IMR-90 (cell line): ENCODE data around the gene PLCH2. TPM values are rescaled to one million over a fixed set of nuclear protein-coding genes. Genes with fewer than 3 reads are reported as not detected.

ENCODE experiments used
- ATAC-seq: fragments of 200-7000 bp; cut with Tn5 transposase; 2 replicates; pipeline ENCODE4 v1.9.1; 2020; ENCODE audit warnings: low read depth, mild to moderate bottlenecking, moderate library complexity
- BruUV-seq: library from RNA; stranded (reverse); fragments of 400-500 nt; replicated peaks from 2 replicates; lab custom pipeline; 2021; lab: Mats Ljungman, UMichigan
- CTCF ChIA-PET: fragments of 300-600 bp; formaldehyde crosslinking; extraction: SDS; loops from one replicate; lab custom pipeline; 2021; ENCODE audit warnings: antibody characterized with exemption; lab: Yijun Ruan, JAX
- POLR2A ChIA-PET: fragments of 300-600 bp; sonication (Branson Sonifier 250); formaldehyde crosslinking; loops from one replicate; lab custom pipeline; 2022; ENCODE audit warnings: antibody characterized with exemption; ENCODE audit not compliant: unreplicated experiment; lab: Charles Lee
- DNase-seq: peaks from one replicate; pipeline ENCODE4 v3.0.0; 2013
- H2AFZ ChIP-seq: replicated peaks from 2 replicates; pipeline ENCODE3; 2013; ENCODE audit warnings: low read length, mild to moderate bottlenecking; ENCODE audit not compliant: poor library complexity
- H2AK5ac ChIP-seq: 2 replicates; pipeline ENCODE4 v1.6.1; 2013; ENCODE audit warnings: low read depth, low read length, inconsistent platforms
- H2AK9ac ChIP-seq: replicated peaks from 2 replicates; pipeline ENCODE3; 2013; ENCODE audit warnings: mild to moderate bottlenecking, low read depth, low read length, moderate library complexity; ENCODE audit not compliant: poor library complexity
- H2BK120ac ChIP-seq: 2 replicates; pipeline ENCODE4 v1.6.1; 2013; ENCODE audit warnings: low read depth, low read length, inconsistent platforms
- H2BK15ac ChIP-seq: 3 replicates; pipeline ENCODE4 v1.6.1; 2013; ENCODE audit warnings: low read depth, low read length, inconsistent platforms
- H2BK20ac ChIP-seq: 2 replicates; pipeline ENCODE4 v1.6.1; 2013; ENCODE audit warnings: low read depth, mild to moderate bottlenecking, inconsistent platforms, low read length, moderate library complexity
- H2BK5ac ChIP-seq: 2 replicates; pipeline ENCODE4 v1.6.1; 2013; ENCODE audit warnings: mild to moderate bottlenecking, low read depth, low read length, inconsistent platforms; ENCODE audit not compliant: poor library complexity, severe bottlenecking
- H3K14ac ChIP-seq: replicated peaks from 2 replicates; pipeline ENCODE4 v1.6.1; 2013; ENCODE audit warnings: low read depth, low read length, inconsistent platforms
- H3K18ac ChIP-seq: 2 replicates; pipeline ENCODE4 v1.6.1; 2013; ENCODE audit warnings: low read depth, low read length, control low read depth
- H3K23ac ChIP-seq: 2 replicates; pipeline ENCODE4 v1.6.1; 2013; ENCODE audit warnings: low read depth, low read length, inconsistent platforms
- H3K27ac ChIP-seq: 2 replicates; pipeline ENCODE4 v1.5.1; 2013; ENCODE audit warnings: mild to moderate bottlenecking, control low read depth, low read length; ENCODE audit not compliant: insufficient read depth
- H3K27me3 ChIP-seq: 2 replicates; pipeline ENCODE4 v1.6.1; 2013; ENCODE audit warnings: low read length; ENCODE audit not compliant: control insufficient read depth, insufficient read depth
- H3K36me3 ChIP-seq: 2 replicates; pipeline ENCODE4 v1.6.1; 2013; ENCODE audit warnings: low read length, mixed read lengths; ENCODE audit not compliant: control insufficient read depth, insufficient read depth
- H3K4ac ChIP-seq: 2 replicates; pipeline ENCODE4 v1.6.1; 2013; ENCODE audit warnings: low read depth, low read length, inconsistent platforms
- H3K4me1 ChIP-seq: 2 replicates; pipeline ENCODE4 v1.6.1; 2013; ENCODE audit warnings: low read length, mixed read lengths; ENCODE audit not compliant: control insufficient read depth, insufficient read depth
- H3K4me2 ChIP-seq: 2 replicates; pipeline ENCODE4 v1.6.1; 2013; ENCODE audit warnings: low read depth, mild to moderate bottlenecking, control low read depth, low read length, moderate library complexity
- H3K4me3 ChIP-seq: 2 replicates; pipeline ENCODE4 v1.5.1; 2013; ENCODE audit warnings: low read depth, mild to moderate bottlenecking, control low read depth, low read length, moderate library complexity; ENCODE audit not compliant: insufficient read depth
- H3K56ac ChIP-seq: 2 replicates; pipeline ENCODE4 v1.6.1; 2013; ENCODE audit warnings: low read length, inconsistent platforms; ENCODE audit not compliant: insufficient read depth; ENCODE audit errors: extremely low read depth
- H3K79me1 ChIP-seq, 2 experiments: 2 replicates each; pipeline ENCODE4 v1.6.1; 2013; ENCODE audit warnings: low read length in 2 of 2, inconsistent platforms in 1 of 2, low read depth in 1 of 2
- H3K9ac ChIP-seq: 2 replicates; pipeline ENCODE4 v1.6.1; 2013; ENCODE audit warnings: low read depth, low read length, control low read depth
- H3K9me1 ChIP-seq: 2 replicates; pipeline ENCODE4 v1.6.1; 2013; ENCODE audit warnings: low read length, inconsistent platforms; ENCODE audit not compliant: insufficient read depth
- H3K9me3 ChIP-seq: 2 replicates; pipeline ENCODE4 v1.6.1; 2013; ENCODE audit warnings: low read length; ENCODE audit not compliant: control insufficient read depth, insufficient read depth
- H4K20me1 ChIP-seq: 2 replicates; pipeline ENCODE4 v1.6.1; 2013; ENCODE audit warnings: low read length, inconsistent platforms; ENCODE audit not compliant: insufficient read depth
- H4K5ac ChIP-seq: 2 replicates; pipeline ENCODE4 v1.6.1; 2013; ENCODE audit warnings: mild to moderate bottlenecking, low read depth, low read length, control low read depth
- H4K8ac ChIP-seq, 2 experiments: 2 replicates each; pipeline ENCODE4 v1.6.1; 2013; ENCODE audit warnings: low read depth in 2 of 2, low read length in 2 of 2, control low read depth in 1 of 2, inconsistent platforms in 1 of 2
- H4K91ac ChIP-seq: 2 replicates; pipeline ENCODE4 v1.6.1; 2013; ENCODE audit warnings: low read depth, low read length, inconsistent platforms; ENCODE audit not compliant: insufficient read depth
- BHLHE40 ChIP-seq: fragments of 150-350 bp; IDR thresholded peaks from 2 replicates; pipeline ENCODE4 v1.6.1; 2016; ENCODE audit warnings: mild to moderate bottlenecking, low read depth, low read length
- CEBPB ChIP-seq: IDR thresholded peaks from 2 replicates; pipeline ENCODE4 v1.6.1; 2012; ENCODE audit warnings: low read depth, low read length, improper control_type of control experiment
- CTCF ChIP-seq: conservative IDR thresholded peaks from 2 replicates; pipeline ENCODE4 v1.5.1; 2012; ENCODE audit warnings: mild to moderate bottlenecking, low read depth, low read length, improper control_type of control experiment
- ELK1 ChIP-seq: fragments of 150-350 bp; IDR thresholded peaks from 2 replicates; pipeline ENCODE4 v1.6.1; 2016; ENCODE audit warnings: low read depth, mild to moderate bottlenecking, low read length, moderate library complexity, borderline replicate concordance
- FOS ChIP-seq: fragments of 150-350 bp; IDR thresholded peaks from 2 replicates; pipeline ENCODE4 v1.6.1; 2016; ENCODE audit warnings: low read depth, low read length
- MAFK ChIP-seq: IDR thresholded peaks from 2 replicates; pipeline ENCODE4 v1.6.1; 2012; ENCODE audit warnings: low read depth, low read length, improper control_type of control experiment
- MXI1 ChIP-seq: IDR thresholded peaks from 2 replicates; pipeline ENCODE4 v1.6.1; 2012; ENCODE audit warnings: low read depth, mild to moderate bottlenecking, low read length, moderate library complexity, borderline replicate concordance
- NFE2L2 ChIP-seq: fragments of 150-350 bp; IDR thresholded peaks from 2 replicates; pipeline ENCODE4 v1.6.1; 2016; ENCODE audit warnings: low read depth, mild to moderate bottlenecking, low read length
- POLR2A ChIP-seq: IDR thresholded peaks from 2 replicates; pipeline ENCODE4 v1.6.1; 2012; ENCODE audit warnings: mild to moderate bottlenecking, low read depth, low read length
- RAD21 ChIP-seq: IDR thresholded peaks from 2 replicates; pipeline ENCODE4 v1.6.1; 2012; ENCODE audit warnings: low read length, improper control_type of control experiment
- RCOR1 ChIP-seq: IDR thresholded peaks from 2 replicates; pipeline ENCODE4 v1.6.1; 2012; ENCODE audit warnings: mild to moderate bottlenecking, low read length, improper control_type of control experiment; ENCODE audit not compliant: insufficient replicate concordance
- RFX5 ChIP-seq: IDR thresholded peaks from 2 replicates; pipeline ENCODE4 v1.8.0; 2012; ENCODE audit warnings: low read depth, mild to moderate bottlenecking, low read length, moderate library complexity
- SMC3 ChIP-seq: fragments of 150-350 bp; IDR thresholded peaks from 2 replicates; pipeline ENCODE4 v1.6.1; 2016; ENCODE audit warnings: low read depth, mild to moderate bottlenecking, antibody characterized with exemption, low read length, moderate library complexity
- USF2 ChIP-seq: fragments of 150-350 bp; IDR thresholded peaks from 2 replicates; pipeline ENCODE4 v1.6.1; 2017; ENCODE audit warnings: mild to moderate bottlenecking, antibody characterized with exemption, low read length, low read depth
- WGBS, 2 experiments: methylation state at CpG; one replicate each; pipeline versions ENCODE4 v1.1.5 to v1.1.7; 2013; ENCODE audit warnings: missing lambda C conversion rate in 2 of 2; ENCODE audit not compliant: insufficient read length in 1 of 2; ENCODE audit errors: extremely low coverage in 2 of 2; 5-methylcytosine and 5-hydroxymethylcytosine counted together
- dilution Hi-C: fragments of 300-500 bp; cut with HindIII; formaldehyde crosslinking; loops from one replicate; pipeline ENCODE4 v1.14.3; 2018; ENCODE audit warnings: low sequenced_read_pairs; ENCODE audit not compliant: unreplicated experiment
- in situ Hi-C: fragments of 300-500 bp; cut with MboI; formaldehyde crosslinking; loops from 3 replicates; pipeline ENCODE4 v1.14.3; 2019; ENCODE audit warnings: low sequenced_read_pairs, inconsistent platforms, mixed read lengths
- intact Hi-C: fragments of 100-400 bp; cut with micrococcal nuclease; formaldehyde crosslinking; loops from 2 replicates; pipeline ENCODE4 v1.10.0; 2022
- polyA plus RNA-seq, 3 experiments: library from polyadenylated mRNA; depleted of rRNA; stranded (reverse); fragments of >200 nt; gene quantifications; 2 replicates each; pipeline ENCODE4 v1.2.3, GENCODE V29; 2012; ENCODE audit warnings: low replicate concordance in 1 of 3
- total RNA-seq: library from RNA; depleted of rRNA; stranded (reverse); fragments of >200 nt; gene quantifications from 2 replicates; pipeline ENCODE4 v1.2.3, GENCODE V29; 2012

The PLCH2 gene
- total and polyA plus RNA-seq, 2 of the 4 experiments (the other 2 are of a cell fraction): 0.18 to 1.9 TPM

- H4K20me1 ChIP-seq: 0 out of 2 replicates have a peak, but pooled peaks cover 3% of the 10 kb centered on the region
- H3K9me3 ChIP-seq: no peaks in the 10 kb centered on the region
- no peaks in the 10 kb centered on the region for H3K27me3 ChIP-seq
- ChIA-PET POLR2A (no interaction called here), CTCF (interaction anchor here (0.7 kb wide), 1 partner anchor 117 kb away, joined by 3 read pairs; no protein-coding TSS in a partner anchor)
- H4K5ac ChIP-seq: no peak overlapping the region
- peak overlapping the region; percentile 75 for H2AK5ac ChIP-seq
- H2BK5ac ChIP-seq: peak overlapping the region; percentile 35
- H3K9ac ChIP-seq: no peak overlapping the region; the same call in 1 of the 2 replicates
- intact Hi-C loops (loop anchor here (1.0 to 5.0 kb wide), 2 partner anchors 87 to 114 kb away; no protein-coding TSS in a partner anchor), in situ Hi-C loops (loop anchor here (25.0 kb wide), 1 partner anchor 359 kb away; the partner anchor contains the start of gene FAAP20), dilution Hi-C loops (no loop called here)
- no peaks in the 10 kb centered on the region for H3K36me3 ChIP-seq
- H3K56ac ChIP-seq: no peak overlapping the region
- peak overlapping the region; percentile 94 for H3K14ac ChIP-seq
- DNase-seq (peak; percentile 61), ATAC-seq (peak; percentile 74)
- no peak overlapping the region; the same call in 1 of the 2 replicates for H3K27ac ChIP-seq
- H3K18ac ChIP-seq: no peak overlapping the region
- peak overlapping the region; percentile 40 for H3K4me3 ChIP-seq
- no peak overlapping the region for H2BK15ac ChIP-seq
- H4K8ac ChIP-seq: peak overlapping the region in 1 of 2 experiments; percentile 60; a peak in 1 of 4 replicates
- peak overlapping the region; percentile 73; the same call in 1 of the 2 replicates for H3K23ac ChIP-seq
- peak overlapping the region; percentile 91 for H2AFZ ChIP-seq
- peaks cover 0 to 10% of the 10 kb centered on the region in 2 experiments; a peak in 1 of 4 replicates for H3K79me1 ChIP-seq
- H2AK9ac ChIP-seq: peak overlapping the region; percentile 98
- peaks cover 10% of the 10 kb centered on the region for H3K4me1 ChIP-seq
- WGBS, 2 experiments: 1% methylated on average over 19 of the region's 52 CpGs; no CpG with 5 or more reads in 1 of the 2 experiments
- no peak overlapping the region for H2BK20ac ChIP-seq
- peak overlapping the region; percentile 83 for H3K4me2 ChIP-seq
- H3K4ac ChIP-seq: peak overlapping the region; percentile 77
- H4K91ac ChIP-seq: peak overlapping the region; percentile 35
- H2BK120ac ChIP-seq: 0 out of 2 replicates have a peak overlapping the region, but pooled peaks have one; percentile 23
- no peaks in the 10 kb centered on the region for H3K9me1 ChIP-seq
- BruUV-seq: no TSS peak
- TF ChIP-seq USF2 (no peak), RCOR1 (no peak), RFX5 (no peak), CTCF (0 out of 2 replicates have a peak, but pooled peaks have one; percentile 3), FOS (no peak), NFE2L2 (no peak), RAD21 (no peak), CEBPB (no peak), ELK1 (no peak), MAFK (no peak), MXI1 (no peak), SMC3 (no peak), POLR2A (no peak), BHLHE40 (no peak)
Observed at GRCh38 chr1:2546515-2547209, 70.6 kb downstream of the PLCH2 start.
